CD4-positive, alpha-beta T cell treated with Interferon gamma for 1 hour (primary cell): ENCODE results near the gene GLTP.

Source experiments
- DNase-seq: peaks from one replicate; pipeline ENCODE4 v3.0.0-alpha.2; 2020

Gene GLTP

DNA sequence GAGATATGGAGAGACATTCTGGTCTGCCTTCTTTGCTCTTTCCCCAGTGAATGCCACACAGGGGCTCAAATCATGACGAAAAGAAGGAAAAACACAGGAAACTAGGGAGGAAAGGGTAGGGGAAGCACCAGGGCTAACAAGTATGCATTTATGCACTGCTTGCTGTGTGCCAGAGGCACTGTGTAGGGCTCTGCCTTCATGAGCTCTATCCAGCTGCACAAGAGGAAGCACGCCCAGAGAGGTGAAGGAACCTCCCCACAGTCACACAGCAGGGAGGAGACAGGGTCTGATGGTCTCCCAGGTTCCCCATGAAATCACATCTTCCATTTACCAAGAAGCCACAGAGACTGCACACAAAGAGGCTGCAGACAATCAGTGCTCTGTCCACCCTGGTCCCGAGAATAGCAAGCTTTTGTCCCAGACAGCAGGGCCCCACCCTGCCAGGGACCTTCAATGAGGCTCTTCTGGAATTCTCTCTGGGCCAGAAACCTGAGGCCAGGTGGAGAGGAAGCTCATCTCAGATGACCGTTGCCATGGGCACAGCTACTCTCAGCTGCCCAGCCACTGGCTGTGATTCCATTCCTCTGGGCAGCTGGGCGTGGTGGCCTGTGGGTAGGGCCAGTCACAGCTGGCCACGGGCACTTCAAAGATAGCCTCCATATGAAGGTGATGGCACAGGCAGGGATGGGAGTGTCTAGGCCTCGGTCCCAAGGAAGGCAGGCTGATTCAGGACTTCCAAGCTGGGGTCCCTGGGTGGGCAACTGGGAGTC is 39.9 kb downstream of the GLTP start:
- DNase-seq: no peak

DNA sequence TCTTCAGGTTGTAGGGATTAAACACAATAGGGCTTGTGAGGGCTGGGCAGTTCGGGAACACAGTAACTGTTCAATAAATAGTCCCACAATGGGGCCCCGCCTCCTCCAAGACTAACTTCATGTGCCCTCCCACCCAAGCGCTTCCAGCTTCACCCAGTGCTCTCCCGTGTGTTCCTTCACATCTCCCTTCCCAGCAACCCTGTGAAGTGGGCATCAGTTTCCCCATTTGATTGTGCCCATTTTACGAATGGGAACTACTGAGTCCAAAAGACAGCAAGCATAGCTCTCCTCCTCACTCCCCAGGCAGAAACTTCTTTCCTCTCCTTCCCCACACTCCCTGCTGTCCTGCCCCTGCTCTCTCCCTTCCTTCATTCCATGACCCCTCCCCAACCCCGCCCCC is 40.9 kb downstream of the GLTP start:
- no peak for DNase-seq

DNA sequence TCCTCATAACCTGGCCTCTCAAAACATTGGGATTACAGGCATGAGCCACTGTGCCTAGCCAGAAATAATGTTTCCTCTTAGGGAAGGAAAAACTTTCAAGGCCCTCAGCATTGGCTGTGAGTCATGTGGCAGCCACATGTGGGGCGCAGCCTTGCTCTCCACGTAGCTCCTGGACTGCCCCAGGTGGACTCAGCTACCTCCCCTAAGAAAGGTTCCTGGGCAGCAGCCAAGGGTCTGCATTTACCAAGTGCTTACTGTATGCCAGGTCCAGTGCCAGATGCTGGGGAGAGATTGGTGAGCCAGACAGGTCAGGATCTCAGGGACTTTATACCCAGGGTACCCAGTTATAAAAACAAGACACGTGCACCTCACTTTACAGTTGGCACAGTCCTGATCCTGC is 43.4 kb downstream of the GLTP start:
- DNase-seq: no peak

DNA sequence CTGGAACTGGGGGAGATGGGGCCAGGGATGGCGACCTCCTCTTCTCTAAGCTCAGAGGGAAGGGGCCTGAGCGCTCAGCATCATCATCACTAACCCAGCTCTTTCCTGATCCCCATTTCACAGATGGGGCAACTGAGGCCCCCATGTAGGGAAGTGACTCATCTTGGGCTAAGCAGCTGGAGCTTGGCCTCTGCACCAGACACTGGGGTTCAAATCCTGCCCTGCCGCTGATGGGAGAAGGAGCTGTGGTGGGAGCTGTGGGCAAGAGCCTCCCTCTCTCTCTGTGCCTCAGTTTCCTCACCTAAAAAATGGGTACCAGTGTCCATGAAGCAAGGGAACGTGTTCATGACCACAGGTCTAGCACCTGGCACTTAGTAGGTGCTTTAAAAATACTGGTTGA is 44.5 kb downstream of the GLTP start:
- DNase-seq: no peak

DNA sequence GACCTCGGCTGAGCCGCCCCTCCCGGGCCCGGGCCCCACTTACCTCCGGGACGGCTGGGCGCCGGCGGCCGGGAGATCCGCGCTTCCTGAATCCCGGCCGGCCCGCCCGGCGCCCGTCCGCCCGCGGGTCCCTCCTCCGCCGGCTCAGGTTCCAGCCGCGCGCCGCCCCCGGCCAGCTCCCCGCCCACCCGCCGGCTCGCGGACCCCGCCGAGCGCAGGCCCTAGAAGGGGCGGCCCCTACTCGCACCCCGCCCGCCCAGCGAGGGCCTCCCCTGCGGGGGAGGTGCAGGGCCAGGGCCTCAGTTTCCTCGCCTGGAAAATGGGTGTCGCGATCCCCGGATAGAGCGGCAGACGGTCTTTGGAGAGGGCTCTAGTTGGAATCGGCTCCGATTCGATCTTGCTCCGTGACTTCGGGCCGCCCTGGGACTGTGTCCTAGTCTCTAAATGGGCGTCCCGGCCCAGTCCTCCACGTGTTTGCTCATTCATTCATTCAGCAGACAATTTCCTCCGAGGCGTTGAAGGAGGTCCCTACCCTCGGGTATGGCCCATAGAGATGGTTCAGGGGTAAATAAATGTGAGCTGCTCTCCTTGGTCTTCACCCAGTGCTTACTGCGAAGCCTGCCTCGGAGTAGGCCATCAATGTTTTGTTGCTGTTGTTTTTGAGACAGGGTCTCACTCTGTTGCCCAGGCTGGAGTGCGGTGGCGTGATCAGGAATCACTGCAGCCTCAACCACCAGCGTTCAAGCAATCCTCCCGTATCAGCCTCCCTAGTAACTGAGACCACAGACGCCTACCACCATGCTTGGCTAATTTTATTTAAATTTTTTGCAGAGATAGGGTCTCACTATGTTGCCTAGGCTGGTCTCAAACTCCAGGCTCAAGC is 46.8 kb downstream of the GLTP start, which contains the start of gene TRPV4:
Gene TRPV4, minus strand, starts transcription at position 92 of the 883 bp plus-strand sequence. CDS start 18,602 bp downstream, outside the sequence.
- no peak for DNase-seq

DNA sequence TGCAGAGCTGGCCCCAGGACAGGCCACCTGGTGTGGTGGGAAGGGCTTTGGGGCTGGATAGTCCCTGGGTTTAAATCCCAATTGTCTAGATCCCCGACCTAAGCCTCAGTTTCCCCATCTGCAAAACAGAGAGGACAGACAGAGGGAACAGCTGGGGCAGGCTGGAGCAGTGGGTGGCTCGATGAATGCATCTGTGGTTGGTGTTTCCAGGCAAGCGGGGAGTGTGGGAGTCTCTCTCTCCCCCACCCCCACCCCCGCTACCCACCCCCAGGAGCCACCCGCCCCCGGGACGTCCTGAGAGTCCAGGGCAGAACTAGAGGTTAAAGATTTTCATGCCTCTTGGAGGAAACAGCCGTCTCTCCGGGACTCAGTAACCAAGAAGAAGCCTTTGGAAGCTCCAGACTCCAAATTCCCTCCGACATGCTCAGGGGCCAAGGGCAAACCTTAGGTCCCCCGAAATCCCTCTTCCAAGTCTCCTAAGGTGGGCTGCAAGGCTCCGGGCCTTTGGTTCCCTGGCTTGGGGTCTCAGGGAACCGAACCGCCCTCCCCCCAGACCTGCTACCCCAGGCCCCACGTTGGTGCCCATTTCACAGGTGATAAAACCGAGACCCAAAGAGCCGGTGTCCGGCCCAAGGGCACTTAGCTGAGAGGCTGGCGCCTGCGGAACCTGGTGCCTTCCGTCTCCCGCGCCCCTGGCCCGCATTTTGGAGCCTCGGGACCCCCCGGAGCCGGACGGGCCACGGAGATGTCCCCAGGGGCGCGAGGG is 47.6 kb downstream of the GLTP start:
- DNase-seq: no peak

DNA sequence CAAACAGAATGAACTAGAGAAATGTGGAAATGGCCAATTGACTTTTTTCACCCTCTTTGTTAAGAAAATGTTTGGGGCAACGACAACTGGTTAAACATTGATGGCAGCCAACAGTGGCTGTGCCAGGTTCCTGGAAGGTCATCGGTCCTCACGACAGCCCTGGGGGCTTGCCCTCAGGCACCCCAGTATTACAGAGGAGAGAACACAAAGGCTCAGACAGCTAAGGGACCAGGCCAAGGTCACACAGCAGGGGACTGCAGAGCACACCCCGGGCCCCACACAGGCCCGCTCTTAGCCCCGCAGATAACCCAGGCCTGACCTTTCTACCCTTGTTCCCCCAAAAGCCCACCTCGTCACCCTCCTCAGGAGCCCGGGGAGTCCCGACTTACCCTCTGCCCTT is 48.4 kb downstream of the GLTP start:
- no peak for DNase-seq

DNA sequence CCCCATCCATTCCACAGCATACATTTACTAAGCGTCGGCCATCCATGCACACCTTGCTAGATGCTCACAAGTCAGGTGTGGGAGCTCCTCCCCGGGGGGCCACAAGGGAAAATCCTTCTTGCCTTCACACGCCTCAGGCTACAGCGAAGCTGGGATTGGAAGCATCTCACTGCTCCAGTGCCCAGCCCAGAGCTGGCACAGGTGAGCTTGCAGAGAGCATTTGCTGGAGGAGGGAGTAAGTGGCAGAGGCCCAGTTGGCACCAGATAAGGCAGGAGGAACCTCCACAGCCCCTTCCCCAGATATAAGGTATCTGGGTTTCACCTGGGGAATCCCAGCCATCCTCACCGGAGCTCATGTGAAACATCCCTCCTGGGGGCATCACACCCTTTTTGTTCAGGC is 49.0 kb downstream of the GLTP start:
- DNase-seq: no peak

DNA sequence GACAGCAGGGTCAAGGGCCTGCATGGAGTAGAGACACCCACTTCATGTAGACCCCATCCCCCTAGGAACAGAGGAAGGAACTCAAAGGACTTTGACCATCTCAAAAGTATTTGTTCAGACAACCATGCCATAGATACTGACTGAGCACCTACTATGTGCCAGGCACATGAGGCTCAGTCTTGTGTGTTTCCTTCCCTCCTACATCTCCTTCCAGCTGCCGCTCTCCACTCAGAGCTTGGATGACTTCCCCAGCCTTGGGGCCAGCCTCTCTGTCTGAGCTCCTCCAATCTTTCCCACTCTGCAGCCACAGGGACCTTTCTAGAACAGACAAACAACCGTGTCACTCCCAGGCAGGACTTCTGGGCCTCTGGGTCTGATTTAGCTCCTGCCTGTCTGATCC is 49.6 kb downstream of the GLTP start:
- DNase-seq: no peak

DNA sequence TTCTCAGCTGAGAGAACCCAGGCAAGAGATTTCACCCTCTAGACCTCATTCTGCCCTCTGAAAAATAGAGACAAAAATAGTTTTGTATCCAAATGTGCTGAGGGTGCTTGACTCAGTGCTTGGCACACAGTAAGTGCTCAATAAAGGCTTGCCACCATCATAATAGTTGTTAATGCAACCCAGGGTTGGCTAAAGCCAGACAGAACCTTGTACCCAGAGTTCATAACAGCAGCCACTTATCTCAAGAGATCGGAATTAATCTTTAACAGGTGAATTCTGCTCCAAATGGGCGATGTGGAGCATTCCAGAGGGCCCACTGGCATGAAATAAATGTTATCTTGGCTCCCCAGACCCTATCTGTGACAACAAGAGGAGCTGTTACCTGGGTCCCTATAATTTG is 50.1 kb downstream of the GLTP start:
- DNase-seq: no peak

DNA sequence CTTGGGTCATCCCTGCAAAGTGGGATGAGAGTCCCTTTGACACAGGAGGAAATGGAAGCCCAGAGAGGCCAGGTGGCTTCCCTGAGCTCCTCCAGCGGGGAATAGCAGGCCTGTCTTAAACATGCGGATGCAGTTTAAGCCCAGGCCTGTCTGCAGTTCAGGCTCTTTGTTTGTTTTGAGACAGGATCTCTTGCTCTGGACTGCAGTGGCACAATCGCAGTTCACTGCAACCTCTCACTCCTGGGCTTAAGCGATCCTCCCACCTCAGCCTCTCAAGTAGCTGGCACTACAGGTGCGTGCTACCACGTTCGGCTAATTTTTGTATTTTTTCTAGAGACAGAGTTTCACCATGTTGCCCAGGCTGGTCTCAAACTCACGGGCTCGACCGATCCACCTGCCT is 50.7 kb downstream of the GLTP start:
- no peak for DNase-seq

DNA sequence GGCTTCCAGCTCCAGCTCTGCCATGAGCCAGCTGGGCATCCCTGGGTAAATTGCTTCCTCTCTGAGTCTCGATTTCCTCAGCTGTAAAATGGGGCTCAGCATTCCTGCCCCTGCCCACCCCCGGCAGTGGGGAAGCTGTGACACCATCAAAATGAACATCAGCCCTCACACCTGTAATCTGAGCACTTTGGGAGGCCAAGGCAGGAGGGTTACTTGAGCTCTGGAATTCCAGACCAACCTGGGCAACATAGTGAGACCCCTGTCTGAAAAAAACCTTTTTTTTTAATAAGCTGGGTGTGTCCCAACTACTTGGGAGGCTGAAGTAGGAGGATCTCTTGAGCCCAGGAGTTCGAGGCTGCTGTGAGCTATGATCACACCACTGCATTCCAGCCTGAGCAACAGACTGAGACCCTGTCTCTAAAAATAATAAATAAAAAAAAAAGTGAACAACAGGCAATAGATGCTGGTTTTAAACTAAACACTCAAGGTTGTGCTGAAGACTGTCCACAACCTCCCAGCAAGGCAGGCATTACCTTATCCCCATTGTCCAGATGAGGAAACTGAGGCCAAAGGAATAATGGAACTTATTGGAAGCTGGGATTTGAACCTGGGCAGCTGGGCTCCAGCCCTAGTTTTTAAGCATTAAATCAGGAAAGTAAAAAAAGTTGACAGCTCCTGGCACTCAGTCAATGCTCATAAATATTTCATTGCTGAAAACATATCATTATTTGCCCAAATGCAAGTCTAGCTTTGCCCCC is 51.4 kb downstream of the GLTP start:
- no peak for DNase-seq

DNA sequence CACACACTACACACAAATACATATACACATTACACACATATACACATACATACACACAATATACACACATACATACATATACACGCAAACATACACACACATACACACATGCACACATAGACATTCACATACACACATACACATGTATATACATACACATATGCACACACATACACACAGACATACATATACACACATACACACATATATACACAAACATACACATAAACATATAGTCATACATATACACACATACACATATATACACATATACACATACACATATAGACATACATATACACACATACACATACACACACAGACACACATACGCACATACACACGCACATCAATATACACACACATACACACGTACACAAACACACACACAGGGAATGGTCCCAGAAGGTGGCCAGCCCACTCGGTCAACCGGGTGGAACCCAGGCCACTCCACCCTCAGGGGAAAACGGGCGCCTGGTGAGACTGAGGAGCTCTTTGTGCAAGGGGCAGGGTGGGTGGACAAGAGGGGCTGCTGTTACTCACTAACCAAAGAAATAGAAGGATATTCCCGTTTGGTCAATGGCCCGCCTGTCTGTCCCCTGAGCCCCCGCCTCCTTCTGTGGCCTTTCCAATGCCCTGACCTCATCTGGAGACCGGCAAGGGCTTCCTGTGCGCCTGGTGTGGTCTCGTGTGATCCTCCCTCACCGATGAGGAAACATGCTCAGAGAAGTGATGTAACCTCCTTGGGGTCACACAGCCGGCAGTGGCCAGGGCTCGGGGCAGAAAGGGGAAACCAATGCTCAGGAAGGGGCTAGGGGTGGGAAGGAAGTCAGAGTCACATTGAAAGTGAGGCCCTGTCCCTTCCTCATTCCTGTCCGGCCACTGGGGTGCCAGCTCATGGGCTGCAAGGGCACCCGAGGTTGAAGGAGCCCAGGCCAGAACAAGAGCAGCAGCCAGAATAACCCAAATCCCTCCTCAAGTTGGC is 52.5 kb downstream of the GLTP start:
- DNase-seq: peak; percentile 83

DNA sequence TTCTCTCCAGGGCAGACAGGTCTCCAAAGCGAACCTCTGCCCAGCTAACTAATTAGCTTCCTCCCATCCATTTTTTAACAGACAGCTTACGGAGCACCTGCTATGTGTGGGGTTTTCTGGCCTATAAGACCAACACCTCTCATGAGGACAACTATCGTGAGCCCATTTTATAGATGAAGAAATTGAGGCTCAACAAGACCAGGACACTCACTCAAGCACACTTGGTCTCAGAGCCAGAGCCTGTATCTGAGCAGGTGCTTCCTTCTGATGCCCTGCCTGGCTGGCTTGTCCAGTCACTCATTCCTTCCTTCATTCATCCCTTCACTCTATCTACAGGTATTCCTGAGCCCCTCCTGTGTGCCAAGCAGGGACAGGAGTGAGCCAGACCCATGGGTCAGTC is 53.3 kb downstream of the GLTP start:
- DNase-seq: no peak

DNA sequence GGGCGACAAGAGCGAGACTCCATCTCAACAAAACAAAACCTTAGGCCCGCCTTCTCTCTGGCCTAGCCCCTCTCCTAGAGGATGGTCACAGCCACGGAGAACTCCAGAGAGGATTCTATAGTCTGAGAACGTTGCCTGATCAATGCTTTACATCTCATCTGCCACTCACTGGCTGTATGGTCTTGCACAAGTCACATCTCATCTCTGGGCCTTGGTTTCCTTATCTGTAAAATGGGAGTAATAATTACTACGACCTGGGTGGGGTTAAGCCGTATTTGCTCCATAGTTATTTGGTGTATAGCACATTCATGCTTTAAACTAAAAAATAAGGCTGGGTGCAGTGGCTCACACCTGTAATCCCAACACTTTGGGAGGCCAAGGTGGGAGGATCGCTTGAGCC is 55.6 kb downstream of the GLTP start:
- no peak for DNase-seq

DNA sequence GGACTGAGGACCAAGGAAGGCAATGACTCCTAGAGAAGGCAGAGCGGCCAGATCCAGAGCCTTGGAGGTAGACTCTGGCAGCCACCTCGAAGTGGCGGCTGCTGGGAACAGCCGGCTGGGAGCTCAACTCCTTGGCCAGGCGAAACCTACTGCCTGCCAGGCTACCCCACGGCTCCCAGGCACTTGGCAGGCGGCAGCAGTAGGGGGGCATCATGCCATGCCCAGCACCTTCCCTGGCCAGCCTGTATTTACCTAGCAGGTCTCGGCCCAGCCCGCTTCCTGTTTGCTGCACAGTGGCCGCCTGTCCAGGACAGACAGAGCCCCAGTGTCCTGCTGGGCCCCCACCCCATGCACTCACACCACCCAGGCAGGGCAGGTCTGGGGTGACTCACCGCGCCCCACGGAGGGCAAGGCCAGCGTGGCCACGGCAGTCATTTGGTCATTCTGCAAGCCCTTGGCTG is 57.4 kb downstream of the GLTP start:
- DNase-seq: no peak

DNA sequence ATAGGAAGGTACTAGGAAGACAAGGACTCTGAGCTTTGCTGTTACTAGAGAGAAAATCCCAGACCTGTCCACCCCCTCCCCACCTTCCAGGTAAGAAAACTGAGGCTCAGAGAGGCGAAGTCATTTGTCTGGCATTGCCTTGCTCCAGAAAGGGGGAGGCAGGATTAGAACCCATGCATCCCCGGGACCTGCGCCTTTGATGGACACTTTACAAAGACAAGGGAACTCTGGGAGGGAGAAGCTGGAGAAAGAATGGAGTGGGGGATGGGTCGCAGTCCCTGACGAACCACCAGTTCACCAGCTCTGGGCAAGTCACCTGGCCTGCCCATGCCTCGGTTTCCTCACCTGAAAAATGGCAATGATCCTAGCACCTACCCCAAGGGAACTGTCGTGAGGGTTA is 57.9 kb downstream of the GLTP start:
- no peak for DNase-seq

DNA sequence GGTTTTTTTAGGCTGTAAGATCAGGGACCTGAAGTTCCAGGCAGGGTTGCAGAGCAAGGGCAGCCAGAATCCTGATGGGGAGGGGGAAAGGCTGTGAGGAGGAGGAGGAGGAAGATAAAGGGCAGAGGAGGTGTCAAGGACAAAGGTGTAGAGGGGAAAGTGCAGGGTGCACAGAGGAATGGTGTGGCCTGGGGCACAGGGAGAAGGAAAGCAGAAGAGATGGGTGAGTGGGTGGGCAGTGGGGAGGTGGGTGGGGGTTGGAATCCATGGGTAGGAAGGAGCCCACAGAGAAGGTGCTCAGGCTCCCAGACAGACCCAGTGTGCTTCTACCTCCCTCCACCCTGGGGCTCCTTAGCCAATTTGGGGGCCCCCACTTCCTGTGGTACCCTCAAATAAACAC is 58.4 kb downstream of the GLTP start:
- DNase-seq: no peak

DNA sequence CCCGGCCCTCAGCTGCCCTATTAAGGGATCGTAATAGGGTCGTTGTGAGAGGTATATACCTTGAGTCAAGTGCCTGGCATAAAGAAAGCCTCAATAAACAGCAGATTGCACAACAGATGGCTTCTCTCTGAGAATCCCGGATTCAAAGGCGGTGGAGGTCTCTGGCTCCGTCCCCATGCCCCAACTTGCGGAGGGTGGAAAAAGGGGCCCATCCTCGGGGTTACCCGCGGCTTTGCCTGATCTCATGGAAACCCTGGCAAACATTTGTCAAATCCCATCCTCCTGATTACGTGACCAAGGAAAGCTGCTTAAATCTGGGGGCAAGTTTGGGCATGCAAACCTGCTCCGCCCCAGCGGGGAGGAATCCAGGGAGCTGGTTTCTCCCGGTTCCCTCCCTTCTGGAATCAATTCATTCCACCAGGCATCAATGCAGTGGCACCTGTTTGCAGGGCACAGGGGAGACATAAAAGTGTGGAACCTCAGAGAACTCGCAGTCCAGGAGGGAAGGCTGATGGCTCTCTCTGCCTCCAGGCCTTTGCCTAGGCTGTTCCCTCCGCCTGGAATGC is 59.4 kb downstream of the GLTP start:
- DNase-seq: no peak

DNA sequence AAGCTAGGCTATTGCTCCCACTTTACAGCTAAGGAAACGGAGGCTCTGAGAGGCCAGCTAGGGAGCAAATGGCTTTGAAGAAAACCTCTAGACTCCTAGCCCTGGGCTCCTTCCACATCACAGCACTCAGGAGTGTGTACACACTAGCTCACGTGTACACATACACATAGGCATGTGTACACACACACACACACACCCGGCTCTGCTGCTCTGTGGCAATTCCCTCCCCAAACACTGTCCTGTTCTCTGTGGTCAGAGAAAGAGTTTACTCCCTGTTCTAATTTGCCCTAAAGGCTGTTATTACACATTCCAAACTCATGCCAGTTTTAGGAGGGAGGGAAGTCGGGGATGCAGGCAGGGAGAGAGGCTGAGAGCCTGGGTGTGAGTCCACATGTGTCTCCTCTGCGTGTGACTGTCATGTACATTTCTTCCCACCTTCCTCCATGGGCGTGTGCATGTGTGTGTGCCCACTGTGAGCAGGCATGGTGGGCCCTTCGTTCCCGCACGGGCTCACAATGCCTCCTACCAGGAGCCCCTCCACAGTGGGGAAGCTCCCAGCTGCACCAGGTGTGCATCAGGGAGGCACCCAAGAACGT is 61.3 kb downstream of the GLTP start:
- no peak for DNase-seq

DNA sequence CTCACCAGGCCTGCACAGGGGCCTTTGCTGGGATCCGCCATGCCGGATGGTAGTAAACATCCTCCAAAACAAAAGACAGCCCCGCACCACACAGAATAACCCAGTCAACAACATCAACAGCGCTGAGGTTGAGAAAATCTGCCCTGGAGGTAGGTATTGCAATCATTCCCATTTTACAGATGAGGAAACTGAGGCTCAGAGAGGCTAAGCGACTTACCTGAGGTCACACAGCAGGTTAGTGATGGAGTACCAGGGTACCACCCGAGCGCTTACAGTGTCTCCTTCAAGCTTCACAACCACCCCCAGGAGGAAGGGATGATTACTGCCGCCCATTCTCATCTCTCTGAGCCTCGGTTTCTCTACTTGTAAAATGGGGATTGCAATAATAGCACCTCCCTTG is 62.1 kb downstream of the GLTP start:
- no peak for DNase-seq
